Right cardiac atrium (tissue), 5 donors: ENCODE results near the gene EIF4EBP3. TPM values are rescaled to one million over a fixed set of nuclear protein-coding genes. Genes with fewer than 3 reads are reported as not detected.

ENCODE experiments used
- microRNA-seq, 2 donors: library from miRNA; unstranded; fragments of <30 nt; microRNA quantifications; one replicate each; pipeline ENCODE4 v1.2.0, GENCODE V29; 2020 to 2021
- polyA plus RNA-seq: library from polyadenylated mRNA; stranded (reverse); fragments of 200-250 nt; gene quantifications from one replicate; pipeline ENCODE4 v1.2.3, GENCODE V29; 2013
- total RNA-seq, 4 donors: library from RNA; stranded (reverse); fragmentation: NEBNext Ultra II Directional; extraction: Animal tissue kit (Norgen Biotek cat#: 25700); gene quantifications; one replicate each; pipeline ENCODE4 v1.2.1, GENCODE V29; 2021
- donor health status: healthy with polysubstance abuse.
- donor health status: DM: no; HTN: yes; CAD: no.
- donor health status: DM: no; HTN: no; CAD: no.
- donor health status: DM: no; HTN: yes; CAD: no; lungs with severe emphysema.
- donor health status: DM: yes; HTN: yes; CAD: no.

EIF4EBP3 gene
- total and polyA plus RNA-seq, 5 donors, result 11.2 to 24.6 (median 13.4) TPM

Small RNA genes lying within 50 kb of the gene (microRNA-seq; reads per million reads assigned to microRNA genes)
- gene MIR6831, result 0 reads per million in 2 donors

Other genes starting within 250 kb of the EIF4EBP3 start
- 10 to 100 TPM; 57.6 to 71.9 (median 63.6) TPM for gene PFDN1, start 244.6 kb upstream of the EIF4EBP3 start, total RNA-seq
- gene PFDN1, start 244.6 kb upstream of the EIF4EBP3 start, polyA plus RNA-seq, result 144 TPM
- gene HBEGF, start 201.1 kb upstream of the EIF4EBP3 start, total RNA-seq, result 10 to 100 TPM; 17.6 to 26.8 (median 19.5) TPM
- 31.0 TPM for gene HBEGF, start 201.1 kb upstream of the EIF4EBP3 start, polyA plus RNA-seq
- under 1 TPM in 2 of 4 donors, not detected in 2; 0.25 to 0.26 TPM for gene SLC4A9, start 187.5 kb upstream of the EIF4EBP3 start, total RNA-seq
- gene SLC4A9, start 187.5 kb upstream of the EIF4EBP3 start, polyA plus RNA-seq, result 0.05 TPM
- 10 to 100 TPM; 59.8 to 69.1 (median 62.4) TPM for gene ANKHD1, start 145.8 kb upstream of the EIF4EBP3 start, total RNA-seq
- gene ANKHD1, start 145.8 kb upstream of the EIF4EBP3 start, polyA plus RNA-seq, result 36.1 TPM
- gene SRA1, start 9.8 kb downstream of the EIF4EBP3 start, total RNA-seq, result 10 to 100 TPM; 25.9 to 32.7 (median 28.2) TPM
- 31.1 TPM for gene SRA1, start 9.8 kb downstream of the EIF4EBP3 start, polyA plus RNA-seq
- gene APBB3, start 16.9 kb downstream of the EIF4EBP3 start, total RNA-seq, result 10 to 100 TPM; 13.2 to 19.2 (median 16.0) TPM
- gene APBB3, start 16.9 kb downstream of the EIF4EBP3 start, polyA plus RNA-seq, result 16.7 TPM
- gene SLC35A4, start 17.2 kb downstream of the EIF4EBP3 start, total RNA-seq, result 10 to 100 TPM; 58.2 to 77.3 (median 71.0) TPM
- 44.6 TPM for gene SLC35A4, start 17.2 kb downstream of the EIF4EBP3 start, polyA plus RNA-seq
- 10 to 100 TPM; 52.8 to 99.0 (median 68.0) TPM for gene CD14, start 85.5 kb downstream of the EIF4EBP3 start, total RNA-seq
- 25.1 TPM for gene CD14, start 85.5 kb downstream of the EIF4EBP3 start, polyA plus RNA-seq
- gene TMCO6, start 91.8 kb downstream of the EIF4EBP3 start, total RNA-seq, result 1 to 10 TPM; 4.3 to 5.0 (median 4.8) TPM
- 4.6 TPM for gene TMCO6, start 91.8 kb downstream of the EIF4EBP3 start, polyA plus RNA-seq
- 100 to 1,000 TPM in 3 of 4 donors, 10 to 100 TPM in 1; 96.8 to 130 (median 106) TPM for gene NDUFA2, start 100.0 kb downstream of the EIF4EBP3 start, total RNA-seq
- 334 TPM for gene NDUFA2, start 100.0 kb downstream of the EIF4EBP3 start, polyA plus RNA-seq
- gene IK, start 100.2 kb downstream of the EIF4EBP3 start, total RNA-seq, result 10 to 100 TPM; 68.2 to 77.6 (median 69.9) TPM
- gene IK, start 100.2 kb downstream of the EIF4EBP3 start, polyA plus RNA-seq, result 62.4 TPM
- gene WDR55, start 117.2 kb downstream of the EIF4EBP3 start, total RNA-seq, result 10 to 100 TPM; 10.0 to 13.8 (median 12.5) TPM
- gene WDR55, start 117.2 kb downstream of the EIF4EBP3 start, polyA plus RNA-seq, result 11.2 TPM
- under 1 TPM in 3 of 4 donors, not detected in 1; 0.23 to 0.58 (median 0.41) TPM for gene DND1, start 125.9 kb downstream of the EIF4EBP3 start, total RNA-seq
- 0.54 TPM for gene DND1, start 125.9 kb downstream of the EIF4EBP3 start, polyA plus RNA-seq
- 10 to 100 TPM; 42.9 to 49.6 (median 45.7) TPM for gene HARS1, start 143.7 kb downstream of the EIF4EBP3 start, total RNA-seq
- gene HARS1, start 143.7 kb downstream of the EIF4EBP3 start, polyA plus RNA-seq, result 44.5 TPM
- 10 to 100 TPM; 16.5 to 24.7 (median 21.6) TPM for gene HARS2, start 143.8 kb downstream of the EIF4EBP3 start, total RNA-seq
- 17.0 TPM for gene HARS2, start 143.8 kb downstream of the EIF4EBP3 start, polyA plus RNA-seq
- 10 to 100 TPM; 31.3 to 36.3 (median 33.7) TPM for gene ZMAT2, start 152.8 kb downstream of the EIF4EBP3 start, total RNA-seq
- gene ZMAT2, start 152.8 kb downstream of the EIF4EBP3 start, polyA plus RNA-seq, result 52.2 TPM
- gene PCDHA1, start 238.5 kb downstream of the EIF4EBP3 start, total RNA-seq, result not detected
- not detected for gene PCDHA1, start 238.5 kb downstream of the EIF4EBP3 start, polyA plus RNA-seq
- under 1 TPM in 1 of 4 donors, not detected in 3; 0.08 TPM for gene PCDHA2, start 247.2 kb downstream of the EIF4EBP3 start, total RNA-seq
- not detected for gene PCDHA2, start 247.2 kb downstream of the EIF4EBP3 start, polyA plus RNA-seq